Testis (tissue), 2 donors: Measurements from ENCODE around the gene DGLUCY.

Experiments used
- POLR2A ChIP-seq: fragments of 450-650 bp; IDR thresholded peaks from one replicate; pipeline ENCODE4 v1.6.1; 2017; ENCODE audit warnings: antibody characterized with exemption, mild to moderate bottlenecking, moderate library complexity
- TF ChIP-seq, protein P1 (sequence below), 3 experiments: fragments of 450-650 bp in 2 of 3; fragments of 200-600 bp in 1 of 3; sonication (generic) in 1 of 3; IDR thresholded peaks; one replicate each; pipeline ENCODE4 v1.5.1; 2016 to 2019; ENCODE audit warnings: antibody characterized with exemption in 3 of 3, mild to moderate bottlenecking in 2 of 3, moderate library complexity in 1 of 3

DNA sequence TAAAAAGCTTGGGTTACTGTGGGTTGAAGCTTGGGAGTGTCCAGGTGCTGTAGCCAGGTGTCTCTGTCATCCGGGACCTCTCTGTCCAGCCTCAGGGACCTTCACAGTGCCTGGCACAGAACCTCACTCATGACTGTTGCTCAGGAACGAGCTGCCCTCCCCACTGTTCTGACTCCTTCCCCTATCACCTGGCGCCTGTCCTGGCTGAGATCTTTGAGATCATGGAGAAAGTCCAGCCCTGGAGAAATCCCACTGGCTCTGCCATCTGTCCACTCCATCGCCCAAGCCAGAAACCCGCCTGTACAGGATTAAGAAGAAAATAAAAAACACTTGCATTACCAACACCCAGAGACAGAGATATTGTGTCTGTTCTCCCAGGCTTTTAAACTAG, 53.5 kb downstream of the DGLUCY start:
- TF ChIP-seq POLR2A: no peak
- TF ChIP-seq, protein P1, sequence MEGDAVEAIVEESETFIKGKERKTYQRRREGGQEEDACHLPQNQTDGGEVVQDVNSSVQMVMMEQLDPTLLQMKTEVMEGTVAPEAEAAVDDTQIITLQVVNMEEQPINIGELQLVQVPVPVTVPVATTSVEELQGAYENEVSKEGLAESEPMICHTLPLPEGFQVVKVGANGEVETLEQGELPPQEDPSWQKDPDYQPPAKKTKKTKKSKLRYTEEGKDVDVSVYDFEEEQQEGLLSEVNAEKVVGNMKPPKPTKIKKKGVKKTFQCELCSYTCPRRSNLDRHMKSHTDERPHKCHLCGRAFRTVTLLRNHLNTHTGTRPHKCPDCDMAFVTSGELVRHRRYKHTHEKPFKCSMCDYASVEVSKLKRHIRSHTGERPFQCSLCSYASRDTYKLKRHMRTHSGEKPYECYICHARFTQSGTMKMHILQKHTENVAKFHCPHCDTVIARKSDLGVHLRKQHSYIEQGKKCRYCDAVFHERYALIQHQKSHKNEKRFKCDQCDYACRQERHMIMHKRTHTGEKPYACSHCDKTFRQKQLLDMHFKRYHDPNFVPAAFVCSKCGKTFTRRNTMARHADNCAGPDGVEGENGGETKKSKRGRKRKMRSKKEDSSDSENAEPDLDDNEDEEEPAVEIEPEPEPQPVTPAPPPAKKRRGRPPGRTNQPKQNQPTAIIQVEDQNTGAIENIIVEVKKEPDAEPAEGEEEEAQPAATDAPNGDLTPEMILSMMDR (IDR thresholded peaks at IDR 0.05): no peak
